GM23338 (cell line): Measurements from ENCODE around the gene BCAS3. TPM values are rescaled to one million over a fixed set of nuclear protein-coding genes. Genes with fewer than 3 reads are reported as not detected.
A peak's percentile ranks its signal among the peaks of the same experiment; 100 is the strongest.

Source experiments
- ATAC-seq: fragments of 200-7000 bp; cut with Tn5 transposase; 3 replicates; pipeline ENCODE4 v1.9.1; 2020
- DNase-seq: peaks from one replicate; pipeline ENCODE4 v3.0.0-alpha.2; 2015; ENCODE audit warnings: low spot score
- H2AFZ ChIP-seq: fragments of 200-600 bp; sonication (generic); 2 replicates; pipeline ENCODE4 v1.8.0; 2016; ENCODE audit warnings: antibody characterized with exemption, mild to moderate bottlenecking, moderate library complexity
- H3F3A ChIP-seq: fragments of 200-600 bp; sonication (generic); replicated peaks from 2 replicates; pipeline ENCODE4 v1.8.0; 2017; ENCODE audit warnings: antibody characterized with exemption, mixed run types, low read depth
- H3K27ac ChIP-seq: fragments of 200-600 bp; sonication (generic); 2 replicates; pipeline ENCODE4 v1.6.1; 2016; ENCODE audit warnings: low read depth
- H3K27me3 ChIP-seq: fragments of 200-600 bp; sonication (generic); 2 replicates; pipeline ENCODE4 v1.8.0; 2016; ENCODE audit warnings: mild to moderate bottlenecking, mixed run types, moderate library complexity; ENCODE audit not compliant: insufficient read depth
- H3K36me3 ChIP-seq: fragments of 200-600 bp; sonication (generic); 2 replicates; pipeline ENCODE4 v1.8.0; 2016; ENCODE audit warnings: mild to moderate bottlenecking; ENCODE audit not compliant: insufficient read depth
- H3K4me1 ChIP-seq: fragments of 200-600 bp; sonication (generic); 2 replicates; pipeline ENCODE4 v1.8.0; 2016; ENCODE audit warnings: mild to moderate bottlenecking, moderate library complexity; ENCODE audit not compliant: insufficient read depth
- H3K4me2 ChIP-seq: fragments of 200-600 bp; sonication (generic); 2 replicates; pipeline ENCODE4 v1.7.1; 2017; ENCODE audit warnings: mixed run types
- H3K4me3 ChIP-seq: fragments of 200-600 bp; sonication (generic); 2 replicates; pipeline ENCODE4 v1.6.1; 2016; ENCODE audit warnings: mixed run types
- H3K79me2 ChIP-seq: fragments of 200-600 bp; sonication (generic); replicated peaks from 2 replicates; pipeline ENCODE4 v1.8.0; 2017; ENCODE audit warnings: mild to moderate bottlenecking; ENCODE audit not compliant: insufficient read depth
- H3K9me2 ChIP-seq: fragments of 200-600 bp; sonication (generic); 2 replicates; pipeline ENCODE4 v1.8.0; 2017; ENCODE audit not compliant: insufficient read depth
- H4K20me1 ChIP-seq: fragments of 200-600 bp; sonication (generic); replicated peaks from 2 replicates; pipeline ENCODE4 v1.8.0; 2017; ENCODE audit warnings: mild to moderate bottlenecking; ENCODE audit not compliant: insufficient read depth
- H3K27ac Mint-ChIP-seq: 2 replicates; pipeline ENCODE4 v1.8.0; 2020; ENCODE audit warnings: inconsistent platforms, mild to moderate bottlenecking, moderate library complexity, mixed read lengths
- H3K27me3 Mint-ChIP-seq: 3 replicates; pipeline ENCODE4 v1.8.0; 2022; ENCODE audit warnings: low read depth, mild to moderate bottlenecking, moderate library complexity, mixed read lengths, inconsistent platforms; ENCODE audit not compliant: insufficient read depth, poor library complexity
- H3K36me3 Mint-ChIP-seq: 3 replicates; pipeline ENCODE4 v1.8.0; 2021; ENCODE audit warnings: low read depth, mild to moderate bottlenecking, inconsistent platforms, moderate library complexity, mixed read lengths
- H3K4me1 Mint-ChIP-seq: 3 replicates; pipeline ENCODE4 v1.8.0; 2020; ENCODE audit warnings: mild to moderate bottlenecking, inconsistent platforms, mixed read lengths
- H3K4me3 Mint-ChIP-seq: 3 replicates; pipeline ENCODE4 v1.8.0; 2021; ENCODE audit warnings: moderate library complexity, mild to moderate bottlenecking, inconsistent platforms, mixed read lengths
- H3K9me3 Mint-ChIP-seq: 3 replicates; pipeline ENCODE4 v1.8.0; 2020; ENCODE audit warnings: moderate library complexity, mild to moderate bottlenecking, inconsistent platforms, mixed read lengths
- CREB1 ChIP-seq: fragments of 250-450 bp; sonication (Bioruptor Pico); IDR thresholded peaks from 2 replicates; pipeline ENCODE4 v1.5.0; 2020; ENCODE audit warnings: low read depth, mild to moderate bottlenecking, moderate library complexity
- CTCF ChIP-seq, 2 experiments: fragments of 200-600 bp in 1 of 2; sonication (generic) in 1 of 2; conservative IDR thresholded peaks; 2 replicates each; pipeline versions ENCODE4 v1.5.1 to v1.6.1; 2016 to 2017; ENCODE audit warnings: antibody characterized with exemption in 2 of 2, low read depth in 2 of 2, mild to moderate bottlenecking in 2 of 2, moderate library complexity in 1 of 2
- ETS1 ChIP-seq: IDR thresholded peaks from 2 replicates; pipeline ENCODE4 v1.6.1; 2016; ENCODE audit warnings: antibody characterized with exemption
- EZH2 ChIP-seq: fragments of 200-600 bp; sonication (generic); IDR thresholded peaks from one replicate; pipeline ENCODE4 v1.8.0; 2017; ENCODE audit warnings: antibody characterized with exemption, mild to moderate bottlenecking, low read depth; ENCODE audit not compliant: unreplicated experiment
- EZH2phosphoT487 ChIP-seq: fragments of 200-600 bp; sonication (generic); IDR thresholded peaks from one replicate; pipeline ENCODE4 v1.8.1; 2018; ENCODE audit warnings: antibody characterized with exemption; ENCODE audit not compliant: unreplicated experiment
- JUNB ChIP-seq: IDR thresholded peaks from one replicate; pipeline ENCODE4 v1.6.1; 2016; ENCODE audit warnings: antibody characterized with exemption; ENCODE audit not compliant: unreplicated experiment
- NANOG ChIP-seq: IDR thresholded peaks from 2 replicates; pipeline ENCODE4 v1.6.1; 2016; ENCODE audit warnings: antibody characterized with exemption, borderline replicate concordance
- POLR2AphosphoS5 ChIP-seq: IDR thresholded peaks from 2 replicates; pipeline ENCODE4 v1.6.1; 2016; ENCODE audit warnings: antibody characterized with exemption, low read depth
- REST ChIP-seq: IDR thresholded peaks from one replicate; pipeline ENCODE4 v1.6.1; 2018; ENCODE audit warnings: antibody characterized with exemption; ENCODE audit not compliant: unreplicated experiment
- STAT1 ChIP-seq: IDR thresholded peaks from one replicate; pipeline ENCODE4 v1.6.1; 2016; ENCODE audit warnings: antibody characterized with exemption; ENCODE audit not compliant: unreplicated experiment
- ZNF114 ChIP-seq: fragments of 250-450 bp; sonication (Bioruptor Pico); IDR thresholded peaks from 2 replicates; pipeline ENCODE4 v1.5.0; 2020; ENCODE audit warnings: mild to moderate bottlenecking, moderate library complexity
- ZNF331 ChIP-seq: fragments of 250-450 bp; sonication (Bioruptor Pico); IDR thresholded peaks from 2 replicates; pipeline ENCODE4 v1.5.0; 2020; ENCODE audit warnings: low read depth, mild to moderate bottlenecking, moderate library complexity
- polyA plus RNA-seq: library from polyadenylated mRNA; unstranded; fragments of >200 nt; fragmentation: Nextera tagmentation; extraction: Ambion mirVana; gene quantifications from 2 replicates; pipeline ENCODE4 v1.2.1, GENCODE V29; 2016
- total RNA-seq: library from RNA; depleted of rRNA; stranded (reverse); fragments of >200 nt; shearing (Covaris generic); gene quantifications from 2 replicates; pipeline ENCODE4 v1.2.3, GENCODE V29; 2014

Gene BCAS3
- total and polyA plus RNA-seq, 2 experiments from 2014 or later = 8.2 to 28.0 TPM

- Histone ChIP-seq H3K4me3 (no peak overlapping the region), H4K20me1 (no peaks in the 10 kb centered on the region), H3K79me2 (no peaks in the 10 kb centered on the region), H3K9me2 (no peaks in the 10 kb centered on the region), H3K4me2 (no peak overlapping the region), H3K36me3 (no peaks in the 10 kb centered on the region; the same call in 1 of the 2 replicates), H2AFZ (no peak overlapping the region), H3K27ac (no peak overlapping the region), H3K27me3 (no peaks in the 10 kb centered on the region), H3F3A (no peaks in the 10 kb centered on the region), H3K4me1 (no peaks in the 10 kb centered on the region)
- Mint-ChIP-seq H3K4me3 (no peak overlapping the region), H3K27ac (no peak overlapping the region), H3K4me1 (no peaks in the 10 kb centered on the region; the same call in 1 of the 3 replicates), H3K36me3 (no peaks in the 10 kb centered on the region), H3K27me3 (peaks cover 2% of the 10 kb centered on the region), H3K9me3 (no peaks in the 10 kb centered on the region)
- TF ChIP-seq STAT1 (no peak), POLR2AphosphoS5 (no peak), ZNF331 (no peak), ZNF114 (no peak)
- no peak for DNase-seq
- ATAC-seq = no peak
These were observed 690.6 kb downstream of the BCAS3 start for GRCh38 chr17:61368049-61368831.

DNA sequence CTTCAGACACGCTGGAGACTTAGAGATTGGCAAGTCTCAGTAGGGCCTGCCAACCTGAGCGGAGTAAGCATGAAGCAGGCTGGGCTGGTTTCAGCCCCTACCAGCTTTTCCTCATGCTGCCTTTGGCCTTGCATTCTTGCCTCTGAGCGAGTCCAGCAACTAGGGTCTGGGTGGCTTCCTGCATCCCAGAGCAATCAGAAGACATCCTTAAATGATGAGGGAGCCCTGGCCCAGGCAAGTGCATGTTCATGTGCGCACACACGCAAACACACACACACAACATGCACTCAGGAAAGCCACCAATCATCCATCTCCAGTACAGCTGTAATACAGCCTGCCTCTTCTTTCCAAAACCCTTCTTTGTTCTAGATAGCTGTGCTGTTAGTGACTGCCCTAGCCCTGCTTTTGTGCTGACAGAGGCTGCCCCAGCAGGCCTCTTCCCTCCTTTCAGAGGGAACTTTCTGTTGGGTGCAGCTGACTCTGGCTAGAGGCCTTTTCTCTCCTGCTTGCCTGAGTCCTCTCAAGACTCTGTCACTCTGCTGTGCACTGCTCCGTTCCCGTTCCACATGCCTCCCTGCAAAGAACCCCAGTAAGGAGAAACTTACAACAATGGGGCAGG lies 691.3 kb downstream of the BCAS3 start:
- Histone ChIP-seq H3K4me1 (no peaks in the 10 kb centered on the region), H3K9me2 (no peaks in the 10 kb centered on the region), H3K36me3 (no peaks in the 10 kb centered on the region; the same call in 1 of the 2 replicates), H3F3A (no peaks in the 10 kb centered on the region), H3K27ac (no peak overlapping the region), H3K4me3 (no peak overlapping the region), H3K79me2 (no peaks in the 10 kb centered on the region), H4K20me1 (no peaks in the 10 kb centered on the region), H2AFZ (no peak overlapping the region), H3K4me2 (no peak overlapping the region), H3K27me3 (no peaks in the 10 kb centered on the region)
- ATAC-seq (peak; percentile 61), DNase-seq (no peak)
- Mint-ChIP-seq H3K27me3 (peaks cover 4% of the 10 kb centered on the region), H3K9me3 (no peaks in the 10 kb centered on the region), H3K27ac (no peak overlapping the region), H3K4me3 (no peak overlapping the region), H3K36me3 (no peaks in the 10 kb centered on the region), H3K4me1 (no peaks in the 10 kb centered on the region; the same call in 1 of the 3 replicates)
- TF ChIP-seq ZNF114 (no peak), EZH2 (no peak), ETS1 (no peak), REST (no peak), JUNB (no peak), CREB1 (CRISPR knock-in tag) (no peak), STAT1 (no peak), EZH2phosphoT487 (no peak), POLR2AphosphoS5 (no peak), CTCF (conservative IDR thresholded peaks at IDR 0.05; ENCODE audit: low read depth in 2 of 2) (no peak), NANOG (no peak)
